CD14-positive monocyte (primary cell): ENCODE results near the gene CLCN2. TPM values are rescaled to one million over a fixed set of nuclear protein-coding genes. Genes with fewer than 3 reads are reported as not detected.

Source experiments
- DNase-seq, 3 donors: peaks; one replicate each; pipeline ENCODE4 v3.0.0-alpha.2; 2011 to 2022
- H2AFZ ChIP-seq: 2 replicates; pipeline ENCODE4 v1.6.0; 2012; ENCODE audit warnings: mild to moderate bottlenecking, low read depth, low read length, inconsistent platforms; ENCODE audit not compliant: insufficient read depth, poor library complexity, severe bottlenecking
- H3K27ac ChIP-seq, 2 donors: 1 replicate in 1 of 2; 2 replicates in 1 of 2; pipeline ENCODE4 v1.5.1; 2012 to 2013; ENCODE audit warnings: low read length in 2 of 2, control low read depth in 1 of 2, inconsistent platforms in 1 of 2, low read depth in 1 of 2, mild to moderate bottlenecking in 1 of 2
- H3K27me3 ChIP-seq, 2 donors: one replicate each; pipeline versions ENCODE4 v1.6.0 to v1.6.1; 2011 to 2013; ENCODE audit warnings: low read length in 2 of 2; ENCODE audit not compliant: control insufficient read depth in 2 of 2, insufficient read depth in 2 of 2
- H3K36me3 ChIP-seq, 2 donors: replicated peaks in 1 of 2; 1 replicate in 1 of 2; 2 replicates in 1 of 2; pipeline versions ENCODE4 v1.5.1 to v1.6.1; 2012 to 2013; ENCODE audit warnings: low read length in 2 of 2, control low read depth in 1 of 2, inconsistent platforms in 1 of 2, mild to moderate bottlenecking in 1 of 2; ENCODE audit not compliant: insufficient read depth in 2 of 2, control insufficient read depth in 1 of 2
- H3K4me1 ChIP-seq, 2 donors: 1 replicate in 1 of 2; 2 replicates in 1 of 2; pipeline versions ENCODE4 v1.5.1 to v1.6.1; 2012 to 2013; ENCODE audit warnings: low read length in 2 of 2, control low read depth in 1 of 2, inconsistent platforms in 1 of 2, mild to moderate bottlenecking in 1 of 2, moderate library complexity in 1 of 2; ENCODE audit not compliant: insufficient read depth in 2 of 2, control insufficient read depth in 1 of 2
- H3K4me2 ChIP-seq: replicated peaks from 2 replicates; pipeline ENCODE3; 2012; ENCODE audit warnings: low read length, moderate library complexity, mild to moderate bottlenecking; ENCODE audit not compliant: poor library complexity, severe bottlenecking; ENCODE audit errors: extremely low read depth
- H3K4me3 ChIP-seq, 3 experiments: fragments of 200-600 bp in 1 of 3; sonication (generic) in 1 of 3; replicated peaks in 1 of 3; 1 replicate in 2 of 3; 2 replicates in 1 of 3; pipeline ENCODE4 v1.5.1; 2011 to 2013; ENCODE audit warnings: low read length in 3 of 3, mild to moderate bottlenecking in 3 of 3, control low read depth in 2 of 3, low read depth in 2 of 3, inconsistent platforms in 1 of 3, moderate library complexity in 1 of 3
- H3K79me2 ChIP-seq: 2 replicates; pipeline ENCODE4 v1.6.0; 2012; ENCODE audit warnings: mild to moderate bottlenecking, control low read depth, inconsistent platforms, low read length, moderate library complexity; ENCODE audit not compliant: insufficient read depth
- H3K9ac ChIP-seq: 2 replicates; pipeline ENCODE4 v1.6.0; 2017; ENCODE audit warnings: low read length, mild to moderate bottlenecking; ENCODE audit not compliant: insufficient read depth, poor library complexity, severe bottlenecking
- H3K9me3 ChIP-seq, 2 donors: replicated peaks in 1 of 2; 1 replicate in 1 of 2; 2 replicates in 1 of 2; pipeline versions ENCODE4 v1.5.1 to v1.6.1; 2012 to 2013; ENCODE audit warnings: low read length in 2 of 2, control low read depth in 1 of 2; ENCODE audit not compliant: control insufficient read depth in 1 of 2, insufficient read depth in 1 of 2
- H4K20me1 ChIP-seq: 2 replicates; pipeline ENCODE4 v1.6.0; 2012; ENCODE audit warnings: mild to moderate bottlenecking, low read length, control low read depth, moderate library complexity; ENCODE audit not compliant: insufficient read depth
- H3K27ac Mint-ChIP-seq, 7 donors: one replicate each; pipeline ENCODE4 v1.8.0; 2020; ENCODE audit warnings: mild to moderate bottlenecking in 7 of 7, mixed read lengths in 7 of 7, moderate library complexity in 6 of 7, inconsistent platforms in 2 of 7
- H3K27me3 Mint-ChIP-seq, 3 donors: one replicate each; pipeline ENCODE4 v1.8.0; 2021 to 2022; ENCODE audit warnings: low read depth in 3 of 3, mild to moderate bottlenecking in 3 of 3, mixed read lengths in 3 of 3, moderate library complexity in 3 of 3, inconsistent platforms in 1 of 3
- H3K36me3 Mint-ChIP-seq, 2 donors: one replicate each; pipeline ENCODE4 v1.8.0; 2020; ENCODE audit warnings: mixed read lengths in 2 of 2, inconsistent platforms in 1 of 2, mild to moderate bottlenecking in 1 of 2
- H3K4me1 Mint-ChIP-seq: one replicate; pipeline ENCODE4 v1.8.0; 2020; ENCODE audit warnings: mild to moderate bottlenecking, mixed read lengths
- H3K4me3 Mint-ChIP-seq, 2 donors: one replicate each; pipeline ENCODE4 v1.8.0; 2020; ENCODE audit warnings: mild to moderate bottlenecking in 2 of 2, mixed read lengths in 2 of 2, moderate library complexity in 1 of 2
- H3K9me3 Mint-ChIP-seq, 7 donors: one replicate each; pipeline ENCODE4 v1.8.0; 2020 to 2022; ENCODE audit warnings: mixed read lengths in 7 of 7, mild to moderate bottlenecking in 6 of 7, moderate library complexity in 6 of 7, inconsistent platforms in 2 of 7
- CTCF ChIP-seq: fragments of 200-600 bp; IDR thresholded peaks from one replicate; pipeline ENCODE4 v1.8.0; 2022; ENCODE audit warnings: antibody characterized with exemption, mild to moderate bottlenecking
- WGBS: methylation state at CpG from one replicate; pipeline ENCODE4 v1.1.5; 2013; ENCODE audit warnings: missing lambda C conversion rate; ENCODE audit not compliant: insufficient coverage; 5-methylcytosine and 5-hydroxymethylcytosine counted together
- intact Hi-C, 2 donors: fragments of 100-400 bp; cut with micrococcal nuclease; formaldehyde crosslinking; loops; one replicate each; pipeline versions ENCODE4 v1.15.0 to v1.15.1; 2023
- polyA plus RNA-seq, 3 donors: library from polyadenylated mRNA; depleted of rRNA in 1 of 3; unstranded in 2 of 3; stranded (reverse) in 1 of 3; fragments of 300-500 nt in 2 of 3; fragments of >200 nt in 1 of 3; fragmentation: Illumina TruSeq in 2 of 3; gene quantifications; 1 replicate in 2 of 3; 2 replicates in 1 of 3; pipeline ENCODE4 v1.2.3, GENCODE V29; 2012 to 2021

CLCN2 gene
- polyA plus RNA-seq, 3 donors, result 0.16 to 2.7 TPM; not detected in 1

GRCh38 chr3:184306341-184306972 lies 54.9 kb downstream of the CLCN2 start:
- H3K9me3 Mint-ChIP-seq, result no peaks in the 10 kb centered on the region
- H3K27me3 Mint-ChIP-seq, result no peaks in the 10 kb centered on the region
- Histone ChIP-seq H3K36me3 (peaks cover 74 to 78% of the 10 kb centered on the region in 2 donors), H3K4me3 (no peak overlapping the region), H3K4me2 (no peak overlapping the region), H2AFZ (no peak overlapping the region), H3K9ac (no peak overlapping the region), H3K79me2 (peaks cover 6% of the 10 kb centered on the region), H3K27ac (no peak overlapping the region), H3K9me3 (no peaks in the 10 kb centered on the region), H3K27me3 (no peaks in the 10 kb centered on the region), H4K20me1 (peaks cover 7% of the 10 kb centered on the region), H3K4me1 (no peaks in the 10 kb centered on the region)
- intact Hi-C loops, result no loop called here
- no peak for DNase-seq
- no peak overlapping the region for H3K4me3 Mint-ChIP-seq
- H3K27ac Mint-ChIP-seq, result peak overlapping the region in 3 of 7 donors; percentile 2 to 62 (median 26)
- H3K36me3 Mint-ChIP-seq, result peaks cover 74 to 82% of the 10 kb centered on the region in 2 donors
- no peaks in the 10 kb centered on the region for H3K4me1 Mint-ChIP-seq
- no peak for TF ChIP-seq CTCF
- 100% methylated on average over 3 of the region's 4 CpGs for WGBS

GRCh38 chr3:184305577-184305976 lies 55.8 kb downstream of the CLCN2 start:
- intact Hi-C loops, result no loop called here
- Histone ChIP-seq H2AFZ (no peak overlapping the region), H3K27me3 (no peaks in the 10 kb centered on the region), H3K79me2 (peaks cover 15% of the 10 kb centered on the region), H3K9ac (no peak overlapping the region), H3K4me1 (no peaks in the 10 kb centered on the region), H3K4me3 (no peak overlapping the region), H3K36me3 (peaks cover 79 to 87% of the 10 kb centered on the region in 2 donors), H3K9me3 (no peaks in the 10 kb centered on the region), H4K20me1 (peaks cover 7% of the 10 kb centered on the region), H3K4me2 (no peak overlapping the region), H3K27ac (no peak overlapping the region)
- Mint-ChIP-seq H3K4me1 (peaks cover 2% of the 10 kb centered on the region), H3K9me3 (no peaks in the 10 kb centered on the region), H3K36me3 (peaks cover 81 to 91% of the 10 kb centered on the region in 2 donors), H3K27me3 (no peaks in the 10 kb centered on the region), H3K27ac (peak overlapping the region in 3 of 7 donors; percentile 17 to 88 (median 21)), H3K4me3 (no peak overlapping the region)
- DNase-seq, result no peak
- TF ChIP-seq CTCF, result peak; percentile 28
- 67% methylated on average over 1 of the region's 1 CpG for WGBS
